ENCODE data around the gene BBS9. TPM values are rescaled to one million over a fixed set of nuclear protein-coding genes. Genes with fewer than 3 reads are reported as not detected.
A peak's percentile ranks its signal among the peaks of the same experiment; 100 is the strongest.

Gene BBS9
- total RNA-seq, 1 donor, result 33.3 TPM

- no peak overlapping the region for H3K27ac ChIP-seq (ENCODE audit: low read depth, low read length)
- H3K9me3 ChIP-seq (ENCODE audit: low read depth, low read length), result peaks cover 3% of the 10 kb centered on the region
- no peak for TF ChIP-seq CTCF (IDR thresholded peaks at IDR 0.05; ENCODE audit: extremely low read depth, low read depth, low read length)
- no peak overlapping the region for H3K4me2 ChIP-seq (ENCODE audit: insufficient read depth, low read length)
- peaks cover 8% of the 10 kb centered on the region for H3K4me1 ChIP-seq (ENCODE audit: insufficient read depth, low read length)
- no peak overlapping the region for H2AFZ ChIP-seq (ENCODE audit: low read length)
- H3K27me3 ChIP-seq (ENCODE audit: insufficient read depth, low read length), result no peaks in the 10 kb centered on the region
- no peak for DNase-seq (ENCODE audit: insufficient read length, low spot score, missing footprints)
- H3K4me3 ChIP-seq (ENCODE audit: insufficient read depth, low read length), result no peak overlapping the region
- H4K20me1 ChIP-seq (ENCODE audit: insufficient read depth, low read length), result no peaks in the 10 kb centered on the region
- no peaks in the 10 kb centered on the region for H3K36me3 ChIP-seq (ENCODE audit: insufficient read depth, low read length)
- H3K79me2 ChIP-seq (ENCODE audit: insufficient read depth, low read length), result no peaks in the 10 kb centered on the region
Observed at GRCh38 chr7:33183504-33183903, 54.1 kb downstream of the BBS9 start.

- H3K4me2 ChIP-seq (ENCODE audit: insufficient read depth, low read length), result no peak overlapping the region
- H3K27me3 ChIP-seq (ENCODE audit: insufficient read depth, low read length), result no peaks in the 10 kb centered on the region
- H3K4me1 ChIP-seq (ENCODE audit: insufficient read depth, low read length), result peaks cover 8% of the 10 kb centered on the region
- H3K9me3 ChIP-seq (ENCODE audit: low read depth, low read length), result peaks cover 3% of the 10 kb centered on the region
- DNase-seq (ENCODE audit: insufficient read length, low spot score, missing footprints), result no peak
- no peak overlapping the region for H3K27ac ChIP-seq (ENCODE audit: low read depth, low read length)
- H2AFZ ChIP-seq (ENCODE audit: low read length), result no peak overlapping the region
- no peaks in the 10 kb centered on the region for H3K36me3 ChIP-seq (ENCODE audit: insufficient read depth, low read length)
- no peaks in the 10 kb centered on the region for H4K20me1 ChIP-seq (ENCODE audit: insufficient read depth, low read length)
- TF ChIP-seq CTCF (IDR thresholded peaks at IDR 0.05; ENCODE audit: extremely low read depth, low read depth, low read length), result no peak
- no peaks in the 10 kb centered on the region for H3K79me2 ChIP-seq (ENCODE audit: insufficient read depth, low read length)
- no peak overlapping the region for H3K4me3 ChIP-seq (ENCODE audit: insufficient read depth, low read length)
Observed at GRCh38 chr7:33184828-33185227, 55.5 kb downstream of the BBS9 start.

GRCh38 chr7:33185786-33186185, 56.4 kb downstream of the BBS9 start:
- no peaks in the 10 kb centered on the region for H3K36me3 ChIP-seq (ENCODE audit: insufficient read depth, low read length)
- TF ChIP-seq CTCF (IDR thresholded peaks at IDR 0.05; ENCODE audit: extremely low read depth, low read depth, low read length), result peak; percentile 72
- H3K4me2 ChIP-seq (ENCODE audit: insufficient read depth, low read length), result peak overlapping the region; percentile 50
- H3K9me3 ChIP-seq (ENCODE audit: low read depth, low read length), result no peaks in the 10 kb centered on the region
- peak overlapping the region; percentile 25 for H3K4me3 ChIP-seq (ENCODE audit: insufficient read depth, low read length)
- no peaks in the 10 kb centered on the region for H3K79me2 ChIP-seq (ENCODE audit: insufficient read depth, low read length)
- no peak overlapping the region for H2AFZ ChIP-seq (ENCODE audit: low read length)
- H3K27me3 ChIP-seq (ENCODE audit: insufficient read depth, low read length), result no peaks in the 10 kb centered on the region
- H3K27ac ChIP-seq (ENCODE audit: low read depth, low read length), result peak overlapping the region; percentile 41
- peaks cover 8% of the 10 kb centered on the region for H3K4me1 ChIP-seq (ENCODE audit: insufficient read depth, low read length)
- peak; percentile 75 for DNase-seq (ENCODE audit: insufficient read length, low spot score, missing footprints)
- H4K20me1 ChIP-seq (ENCODE audit: insufficient read depth, low read length), result no peaks in the 10 kb centered on the region

- Histone ChIP-seq H3K27me3 (ENCODE audit: insufficient read depth, low read length) (no peaks in the 10 kb centered on the region), H3K4me2 (ENCODE audit: insufficient read depth, low read length) (peak overlapping the region; percentile 50), H3K4me3 (ENCODE audit: insufficient read depth, low read length) (peak overlapping the region; percentile 25), H2AFZ (ENCODE audit: low read length) (no peak overlapping the region), H3K9me3 (ENCODE audit: low read depth, low read length) (no peaks in the 10 kb centered on the region), H4K20me1 (ENCODE audit: insufficient read depth, low read length) (no peaks in the 10 kb centered on the region), H3K4me1 (ENCODE audit: insufficient read depth, low read length) (peaks cover 8% of the 10 kb centered on the region), H3K27ac (ENCODE audit: low read depth, low read length) (peak overlapping the region; percentile 41), H3K79me2 (ENCODE audit: insufficient read depth, low read length) (no peaks in the 10 kb centered on the region), H3K36me3 (ENCODE audit: insufficient read depth, low read length) (no peaks in the 10 kb centered on the region)
- TF ChIP-seq CTCF (IDR thresholded peaks at IDR 0.05; ENCODE audit: extremely low read depth, low read depth, low read length), result no peak
- peak; percentile 88 for DNase-seq (ENCODE audit: insufficient read length, low spot score, missing footprints)
Observed at GRCh38 chr7:33186192-33186591, 56.8 kb downstream of the BBS9 start.
